GM20431 (cell line): ENCODE results near the gene CFAP107.

Source experiments
- in situ Hi-C: fragments of 300-500 bp; cut with MseI, MboI; formaldehyde crosslinking; loops from one replicate; pipeline ENCODE4 v1.15.0; 2020; ENCODE audit warnings: low sequenced_read_pairs; ENCODE audit not compliant: unreplicated experiment

CFAP107 gene

DNA sequence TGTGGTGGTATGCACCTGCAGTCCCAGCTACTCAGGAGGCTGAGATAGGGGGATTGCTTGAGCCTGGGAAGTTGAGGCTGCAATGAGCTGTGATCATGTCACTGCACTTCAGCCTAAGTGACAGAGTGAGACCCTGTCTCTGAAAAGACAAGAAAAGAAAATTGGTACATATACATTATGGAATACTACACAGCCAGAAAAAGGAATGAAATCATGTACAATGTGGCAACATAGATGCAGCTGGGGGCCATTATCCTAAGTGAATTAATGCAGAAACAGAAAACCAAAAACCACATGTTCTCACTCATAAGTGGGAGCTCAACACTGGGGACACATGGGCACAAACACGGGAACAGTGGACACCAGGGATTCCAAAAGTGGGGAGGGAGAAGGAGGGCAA, 7.1 kb upstream of the CFAP107 start:
- in situ Hi-C loops: loop anchor here (25.0 kb wide), 1 partner anchor 498 kb away; the partner anchor contains the start of gene PRAMEF18

DNA sequence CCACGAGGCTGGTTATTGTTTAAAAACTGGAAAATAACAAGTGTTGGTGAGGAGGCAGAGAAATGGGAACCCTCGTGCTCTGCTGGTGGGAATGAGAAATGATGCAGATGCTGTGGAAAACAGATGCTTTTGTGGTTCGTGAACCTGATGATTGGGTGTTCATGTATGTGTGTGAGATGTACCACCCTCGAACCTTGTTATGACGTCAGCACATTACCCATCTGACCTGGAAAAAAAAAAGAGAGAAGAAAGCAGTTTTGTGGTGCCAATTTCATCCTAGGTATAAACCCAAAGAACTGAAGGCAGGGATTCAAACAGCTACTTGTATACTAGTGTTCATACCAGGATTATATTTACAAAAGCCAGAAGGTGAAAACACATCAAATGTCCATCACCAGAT, 6.4 kb upstream of the CFAP107 start:
- in situ Hi-C loops: loop anchor here (25.0 kb wide), 1 partner anchor 498 kb away; the partner anchor contains the start of gene PRAMEF18

DNA sequence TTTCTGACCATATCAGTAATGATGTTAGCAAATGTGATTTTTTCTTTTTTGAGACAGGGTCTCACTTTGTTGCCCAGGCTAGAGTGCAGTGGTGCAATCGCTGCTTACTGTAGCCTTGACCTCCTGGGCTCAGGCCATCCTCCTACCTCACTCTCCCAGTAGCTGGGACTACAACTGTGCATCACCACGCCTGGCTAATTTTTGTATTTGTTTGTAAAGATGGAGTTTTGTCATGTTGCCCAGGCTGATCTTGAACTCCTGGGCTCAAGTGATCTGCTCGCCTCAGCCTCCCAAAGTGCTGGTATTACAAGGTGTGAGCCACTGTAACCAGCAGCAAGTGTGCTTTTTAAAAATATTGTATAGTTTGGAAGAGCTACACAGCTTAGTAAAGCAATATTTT, 4.1 kb upstream of the CFAP107 start:
- in situ Hi-C loops: loop anchor here (25.0 kb wide), 1 partner anchor 495 kb away; the partner anchor contains the start of gene PRAMEF18

DNA sequence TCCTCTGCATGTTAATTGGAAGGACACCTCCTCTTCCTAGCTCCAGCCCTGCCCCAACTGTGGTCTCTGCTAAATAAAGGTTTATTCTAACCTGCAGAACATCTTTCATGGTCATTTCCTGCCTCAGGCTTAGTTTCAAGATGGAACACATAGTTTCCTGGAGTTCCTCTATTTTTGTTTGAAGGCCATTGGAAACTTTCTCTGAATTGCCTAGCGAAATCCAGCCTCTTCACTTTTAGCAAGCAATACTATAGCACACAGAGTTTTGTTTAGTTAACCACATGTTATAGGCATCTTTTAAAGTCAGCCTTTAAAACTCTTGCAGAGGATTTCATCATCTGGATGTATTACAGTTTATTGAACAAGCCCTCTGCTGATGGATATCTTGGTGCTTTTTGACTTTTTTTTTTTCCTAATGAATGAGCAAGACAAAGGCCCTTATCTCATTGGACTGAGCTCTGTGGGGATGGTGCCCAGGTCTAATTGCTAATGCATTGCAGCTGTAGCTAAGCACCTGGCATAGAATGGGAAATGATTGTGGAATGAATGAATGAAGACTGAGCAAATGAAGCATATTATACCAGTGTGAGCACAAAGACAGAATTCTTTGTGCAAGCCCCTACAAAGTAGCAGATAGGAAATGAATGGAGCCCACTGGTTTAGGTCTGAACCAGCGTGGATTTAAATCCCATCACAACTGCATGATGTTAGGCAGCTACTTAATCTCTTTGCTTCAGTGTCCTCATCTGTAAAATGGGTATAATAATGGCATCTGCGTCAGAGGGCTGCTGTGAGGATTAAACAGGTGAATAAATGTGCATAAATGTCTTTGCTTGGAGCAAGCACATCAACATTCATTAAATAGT, 641 bp upstream of the CFAP107 start:
- in situ Hi-C loops: loop anchor here (25.0 kb wide), 1 partner anchor 492 kb away; the partner anchor contains the start of gene PRAMEF18

DNA sequence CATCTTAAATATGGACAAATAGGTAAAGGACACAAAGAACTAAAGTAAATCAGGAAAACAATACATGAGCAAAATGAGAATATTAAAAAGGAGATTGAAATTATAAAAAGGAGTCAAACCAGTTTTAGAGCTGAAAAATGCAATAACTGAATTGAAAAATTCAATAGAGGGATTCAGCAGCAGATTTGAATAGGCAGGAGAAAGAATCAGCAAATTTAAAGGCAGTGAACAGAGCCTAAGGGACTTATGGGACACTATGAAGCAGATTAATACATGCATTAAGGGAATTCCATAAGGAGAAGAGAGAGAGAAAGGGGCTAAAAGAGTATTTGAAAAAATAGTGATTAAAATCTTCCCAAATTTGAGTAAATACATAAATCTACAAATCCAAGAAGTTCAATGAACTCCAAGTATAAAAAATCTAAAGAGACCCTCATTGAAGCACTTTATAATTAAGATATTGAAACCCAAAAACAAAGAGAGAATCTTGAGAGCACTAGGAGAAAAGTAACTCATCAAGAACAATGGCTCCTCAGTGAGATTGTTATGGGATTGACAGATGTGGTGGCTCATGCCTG, 2.9 kb downstream of the CFAP107 start:
- in situ Hi-C loops: loop anchor here (25.0 kb wide), 1 partner anchor 488 kb away; the partner anchor contains the start of gene PRAMEF18

GRCh38 chr1:12754738-12755137, 8.7 kb downstream of the CFAP107 start:
- in situ Hi-C loops: no loop called here

DNA sequence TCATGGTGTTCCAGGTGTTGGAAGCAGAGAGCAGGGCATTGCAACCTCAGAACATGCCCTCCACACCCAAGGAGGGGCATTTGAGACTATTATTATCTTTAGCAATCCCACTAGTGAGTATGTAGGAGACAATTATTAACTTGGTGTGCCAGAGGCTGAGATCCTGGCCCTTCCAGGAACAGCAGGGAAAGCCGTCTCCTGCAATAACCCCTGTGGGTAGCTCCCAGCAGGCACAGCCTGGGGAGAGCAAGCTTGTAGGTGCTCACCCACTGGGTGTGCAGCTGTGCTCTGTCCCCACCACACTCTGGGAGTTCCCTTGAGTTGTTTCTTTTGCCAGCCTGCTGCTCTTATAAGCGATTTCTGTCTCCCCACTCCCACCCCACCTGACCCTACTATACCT, 10.3 kb downstream of the CFAP107 start:
- in situ Hi-C loops: no loop called here

GRCh38 chr1:12756768-12757413, 10.9 kb downstream of the CFAP107 start:
- in situ Hi-C loops: no loop called here

GRCh38 chr1:12757836-12758235, 11.8 kb downstream of the CFAP107 start:
- in situ Hi-C loops: no loop called here

- in situ Hi-C loops: no loop called here
These were observed 14.3 kb downstream of the CFAP107 start for GRCh38 chr1:12760256-12760795.

DNA sequence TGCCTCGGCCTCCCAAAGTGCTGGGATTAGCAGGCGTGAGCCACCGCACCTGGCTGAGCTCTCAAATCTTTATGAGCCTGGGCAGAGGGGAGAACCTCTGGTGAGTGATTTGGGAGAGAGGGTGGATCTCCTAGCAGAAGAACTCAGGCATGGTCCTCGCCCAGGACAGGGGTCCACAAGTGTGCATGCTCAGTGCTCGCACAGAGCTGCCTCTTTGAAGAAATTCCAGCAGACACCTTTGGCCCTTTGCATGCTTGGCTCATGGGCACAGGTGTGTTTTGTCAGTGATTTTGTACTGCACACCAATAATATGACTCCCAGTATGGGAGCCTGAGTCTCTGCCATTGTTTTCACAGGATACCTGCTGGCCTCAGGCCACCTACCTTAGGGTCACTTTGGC, 15.8 kb downstream of the CFAP107 start:
- in situ Hi-C loops: no loop called here

DNA sequence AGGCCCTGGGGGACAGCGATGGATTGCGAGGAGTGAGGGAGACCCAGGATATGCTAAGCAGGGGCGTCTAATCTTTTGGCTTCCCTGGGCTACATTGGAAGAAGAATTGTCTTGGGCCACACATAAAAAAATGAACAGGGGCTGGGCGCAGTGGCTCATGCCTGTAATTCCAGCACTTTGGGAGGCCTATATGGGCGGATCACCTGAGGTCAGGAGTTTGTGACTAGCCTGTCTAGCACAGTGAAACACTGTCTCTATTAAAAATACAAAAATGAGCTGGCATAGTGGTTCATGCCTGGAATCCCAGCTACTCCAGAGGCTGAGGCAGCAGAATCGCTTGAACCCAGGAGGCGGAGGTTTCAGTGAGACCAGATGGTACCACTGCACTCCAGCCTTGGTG, 16.8 kb downstream of the CFAP107 start:
- in situ Hi-C loops: no loop called here

DNA sequence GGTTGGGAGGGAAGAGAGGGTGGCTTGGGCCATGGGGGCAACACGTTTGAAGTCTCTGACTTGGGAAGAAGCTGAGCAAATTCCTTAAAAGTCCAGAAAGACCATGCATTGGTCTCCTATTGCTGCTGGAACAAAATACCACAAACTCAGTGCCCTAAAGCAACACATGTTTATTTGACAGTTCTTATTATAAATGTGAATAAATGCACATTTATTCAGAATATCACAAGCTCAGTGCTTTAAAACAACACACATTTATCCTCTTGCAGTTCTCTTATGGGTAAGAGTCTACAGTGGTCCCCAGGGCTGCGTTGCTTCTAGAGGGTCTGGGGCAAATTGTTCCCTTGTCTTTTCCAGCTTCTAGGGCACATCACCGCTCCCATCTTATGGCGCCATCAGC, 17.5 kb downstream of the CFAP107 start:
- in situ Hi-C loops: no loop called here

GRCh38 chr1:12764016-12764415, 18.0 kb downstream of the CFAP107 start:
- in situ Hi-C loops: no loop called here

DNA sequence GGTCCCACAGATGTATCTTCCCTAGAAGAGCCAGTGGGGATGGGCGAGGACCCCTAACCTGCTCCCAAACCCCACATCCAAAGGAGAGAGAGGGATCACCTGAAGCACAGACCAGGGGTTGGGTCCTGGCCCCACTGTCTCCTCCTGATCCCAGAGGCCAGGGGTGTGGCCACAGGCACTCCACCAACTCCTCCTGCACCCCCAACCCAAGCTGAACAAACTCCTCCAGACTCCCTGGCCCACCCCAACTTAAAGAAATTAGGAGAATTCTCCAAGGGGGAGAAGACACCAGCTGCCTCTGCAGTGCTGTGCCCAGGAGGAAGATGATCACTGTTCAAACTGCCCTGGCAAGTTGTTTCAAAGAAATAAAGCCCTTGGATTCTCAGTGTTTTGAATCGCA, 23.0 kb downstream of the CFAP107 start:
- in situ Hi-C loops: no loop called here

GRCh38 chr1:12769976-12770505, 24.0 kb downstream of the CFAP107 start:
- in situ Hi-C loops: no loop called here

DNA sequence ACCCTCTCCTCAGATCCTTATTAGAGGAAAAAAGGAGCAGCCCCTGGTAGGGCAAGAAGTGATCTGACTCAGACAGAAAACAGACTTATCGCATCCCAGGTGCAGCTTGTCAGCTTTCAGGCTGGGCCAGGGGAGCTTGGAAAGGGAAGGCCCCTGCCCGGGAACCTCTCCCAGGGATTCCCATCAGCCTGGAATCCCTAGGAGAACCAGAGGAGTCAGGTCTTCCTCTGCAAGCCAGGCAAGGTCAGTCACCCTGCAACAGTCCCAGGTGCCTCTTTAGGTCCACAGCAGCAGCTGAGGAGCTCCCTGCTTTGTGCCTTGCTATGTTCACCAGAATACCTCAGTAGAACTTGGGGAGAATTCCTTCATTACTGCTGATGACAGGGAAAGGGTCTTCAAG, 24.6 kb downstream of the CFAP107 start:
- in situ Hi-C loops: no loop called here

DNA sequence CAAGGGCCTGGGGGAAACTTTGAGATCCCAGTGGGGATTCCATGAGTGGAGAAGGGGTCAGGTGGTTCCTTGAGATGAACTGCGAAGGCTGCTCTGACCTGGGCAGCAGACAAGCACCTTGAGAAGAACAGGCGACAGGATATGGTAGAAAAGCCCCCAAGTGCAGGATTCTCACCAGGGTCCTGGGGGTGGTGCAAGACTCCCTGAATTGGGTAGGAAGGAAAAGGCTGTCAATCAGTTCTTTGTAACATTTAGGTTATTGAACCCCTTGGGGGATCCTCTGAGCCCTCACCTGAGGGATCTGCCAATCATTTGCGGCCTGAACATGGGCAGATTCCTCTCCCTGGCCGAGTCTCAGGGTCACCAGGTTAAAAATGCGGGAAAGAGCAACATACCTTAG, 25.2 kb downstream of the CFAP107 start:
- in situ Hi-C loops: no loop called here

- in situ Hi-C loops: no loop called here
These were observed 26.5 kb downstream of the CFAP107 start for GRCh38 chr1:12772520-12772919.

GRCh38 chr1:12773438-12773837, 27.4 kb downstream of the CFAP107 start, which contains the start of gene PRAMEF12:
Gene PRAMEF12, plus strand, starts transcription at chr1:12773738. Its CDS starts 1,130 bp downstream, at chr1:12774868.
- in situ Hi-C loops: no loop called here
